Activated CD4-positive, alpha-beta T cell treated with anti-CD3 and anti-CD28 coated beads for 48 hours (primary cell): ENCODE results near the gene SLC19A1.

Source experiments
- DNase-seq: peaks from one replicate; pipeline ENCODE4 v3.0.0-alpha.2; 2020

SLC19A1 gene

DNA sequence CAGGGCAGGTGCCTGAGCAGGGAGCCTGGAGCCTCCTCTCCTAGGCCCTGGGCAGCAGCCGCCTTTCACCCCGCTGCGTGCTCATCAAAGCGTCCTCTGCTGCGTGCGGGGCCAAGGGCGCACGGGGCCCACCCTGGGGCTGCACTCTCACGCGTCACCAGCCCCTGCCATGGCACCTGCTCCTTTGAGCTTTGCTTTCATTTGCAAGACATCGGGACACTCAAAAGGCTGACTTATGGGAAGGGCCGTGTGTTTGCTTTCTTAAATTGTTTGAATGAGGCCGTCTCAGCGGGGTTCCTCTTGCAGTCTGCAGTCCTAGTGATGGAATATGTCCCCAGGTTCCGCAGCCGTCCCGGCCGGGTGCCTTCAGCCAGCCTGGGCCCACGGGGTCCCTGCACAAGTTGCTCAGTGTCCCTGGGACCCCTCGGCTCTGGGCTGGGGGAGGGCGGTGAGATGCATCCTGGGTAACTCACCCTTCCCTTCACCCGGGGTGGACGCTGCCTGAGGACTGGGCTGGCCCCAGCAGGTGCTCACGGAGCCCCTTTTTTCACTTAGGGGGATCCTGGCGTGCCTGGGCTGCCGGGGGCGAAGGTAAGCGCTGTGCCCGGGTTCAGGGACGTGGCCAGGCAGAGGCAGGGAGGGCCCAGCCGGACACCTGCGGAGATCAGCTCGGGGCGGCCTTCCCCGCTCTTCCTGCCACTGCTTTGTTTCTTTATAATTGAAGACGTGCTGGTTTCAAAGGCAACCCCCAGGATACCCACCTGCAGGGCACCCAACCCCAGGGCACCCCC, 53.1 kb downstream of the SLC19A1 start:
- DNase-seq = no peak

GRCh38 chr21:45487891-45488600, 54.2 kb downstream of the SLC19A1 start:
- DNase-seq = no peak

GRCh38 chr21:45487161-45487806, 55.0 kb downstream of the SLC19A1 start:
- no peak for DNase-seq

DNA sequence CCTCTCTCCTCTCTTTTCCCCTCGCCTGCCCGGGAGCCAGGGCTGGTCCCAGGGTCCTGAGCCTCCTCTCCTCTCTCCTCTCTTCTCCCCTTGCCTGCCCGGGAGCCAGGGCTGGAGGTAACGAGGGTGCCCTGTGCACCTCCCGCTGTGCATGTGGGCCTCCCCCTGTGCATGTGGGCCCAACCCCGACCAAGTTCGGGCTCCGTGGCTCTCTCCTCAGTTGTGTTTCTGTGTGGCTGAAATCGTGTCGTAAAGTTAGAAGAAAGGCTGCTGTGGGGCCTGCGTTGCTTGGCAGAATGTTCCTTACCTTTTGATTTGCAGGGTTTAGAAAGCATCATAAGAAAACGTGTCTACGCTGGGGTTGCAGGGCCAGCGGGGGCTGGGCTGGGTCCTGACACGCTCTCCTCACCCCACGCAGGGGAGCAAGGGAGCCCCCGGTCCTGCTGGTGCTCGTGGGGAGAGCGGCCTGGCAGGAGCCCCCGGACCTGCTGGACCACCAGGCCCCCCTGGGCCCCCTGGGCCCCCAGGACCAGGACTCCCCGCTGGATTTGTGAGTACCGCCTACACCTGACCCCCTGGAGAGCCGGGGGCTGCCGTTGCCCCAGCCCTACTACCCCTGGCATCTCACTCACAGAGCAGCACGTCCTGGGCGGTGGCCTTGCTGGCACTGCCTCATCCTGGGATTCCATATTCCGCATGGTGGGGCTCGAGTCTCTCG, 55.6 kb downstream of the SLC19A1 start:
- DNase-seq = no peak

- no peak for DNase-seq
Measured at GRCh38 chr21:45485686-45486442, 56.4 kb downstream of the SLC19A1 start.

GRCh38 chr21:45484318-45484717, 57.9 kb downstream of the SLC19A1 start:
- DNase-seq = no peak

DNA sequence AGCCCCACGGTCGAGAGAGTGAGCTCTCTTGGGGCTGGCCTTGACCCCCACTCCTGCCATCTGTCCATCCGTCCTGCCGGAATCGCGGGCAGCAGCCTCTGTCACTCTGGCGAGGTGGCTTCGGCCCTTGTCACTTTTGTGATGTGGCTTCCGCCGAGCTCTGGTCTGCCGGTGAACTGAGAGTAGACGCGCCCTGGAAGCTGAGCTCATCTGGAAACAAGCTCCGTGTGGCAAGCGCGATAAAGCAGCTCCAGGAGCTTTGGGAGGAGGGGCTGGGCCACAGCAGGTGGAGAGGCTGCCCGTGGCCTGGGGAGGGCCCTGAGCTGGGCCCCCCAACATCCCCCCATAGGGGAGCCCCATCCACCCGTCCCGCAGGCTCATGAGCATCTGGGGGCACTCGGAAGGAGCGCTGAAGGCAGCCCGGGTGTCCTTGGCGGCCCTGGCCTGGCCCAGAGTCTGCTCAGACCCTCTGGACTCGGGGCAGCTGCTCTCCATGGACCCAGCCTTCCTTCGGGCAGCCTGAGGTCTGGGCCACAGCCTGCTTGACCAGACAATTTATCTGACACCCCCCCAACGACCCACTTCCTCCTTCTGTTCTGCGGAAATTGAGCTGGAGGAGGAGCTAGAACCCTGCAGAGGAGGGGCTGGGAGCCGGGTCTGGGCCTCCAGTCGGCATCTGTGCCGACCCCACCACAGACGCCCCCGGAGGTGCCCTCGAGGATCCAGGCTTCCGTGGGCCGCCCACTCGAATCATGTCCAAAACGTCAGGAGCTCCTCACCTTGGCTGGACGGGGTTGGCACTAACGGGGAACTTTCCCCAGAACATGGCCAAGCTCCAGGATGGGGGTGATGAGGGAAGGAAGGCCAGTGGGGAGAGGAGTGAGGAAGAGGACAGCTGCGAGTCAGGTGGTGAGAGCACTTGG, 59.1 kb downstream of the SLC19A1 start:
- peak; percentile 71 for DNase-seq

DNA sequence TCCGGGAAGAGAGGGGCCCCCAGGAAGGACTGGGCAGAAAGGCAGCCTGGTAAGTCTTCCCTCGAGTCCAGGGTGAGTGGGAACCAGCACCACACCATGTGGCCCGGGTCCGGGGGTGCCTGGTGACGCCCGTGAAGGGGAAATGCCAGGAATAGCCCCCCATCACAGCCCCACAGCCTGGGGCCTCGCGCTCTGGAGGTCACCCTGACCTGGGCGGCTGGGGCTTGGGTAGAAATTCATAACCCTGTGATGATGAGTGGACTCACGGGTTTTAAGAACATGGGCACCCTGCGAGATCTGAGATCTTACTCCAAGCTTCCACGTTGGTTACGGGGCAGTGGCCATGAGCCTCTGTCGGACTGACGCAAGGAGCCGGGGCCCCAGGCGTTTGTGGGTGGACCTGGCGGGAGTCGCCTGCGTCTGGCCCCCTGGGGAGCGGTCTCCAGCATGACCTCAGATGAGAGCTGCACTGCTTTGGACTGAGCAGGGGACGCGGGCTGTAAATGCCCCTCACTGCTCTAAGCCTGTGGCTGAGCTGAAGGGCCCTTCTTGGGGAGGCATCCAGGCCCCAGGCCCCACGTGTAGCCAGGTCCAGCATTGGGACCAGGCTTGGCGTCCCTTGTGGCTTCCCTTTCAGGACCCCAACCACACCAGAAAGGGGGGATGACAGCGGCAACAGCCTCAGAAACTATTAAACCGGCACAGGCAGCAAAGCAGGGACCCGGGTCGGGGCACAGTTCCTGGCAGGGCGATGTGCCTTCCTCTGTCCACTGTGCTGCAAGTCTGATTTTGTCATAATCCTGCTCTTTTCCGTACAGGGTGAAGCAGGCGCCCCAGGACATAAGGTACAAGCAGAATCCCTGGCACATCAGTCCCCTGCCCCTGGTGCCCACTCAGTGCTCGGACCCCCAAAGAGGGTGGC, 60.0 kb downstream of the SLC19A1 start:
- no peak for DNase-seq

DNA sequence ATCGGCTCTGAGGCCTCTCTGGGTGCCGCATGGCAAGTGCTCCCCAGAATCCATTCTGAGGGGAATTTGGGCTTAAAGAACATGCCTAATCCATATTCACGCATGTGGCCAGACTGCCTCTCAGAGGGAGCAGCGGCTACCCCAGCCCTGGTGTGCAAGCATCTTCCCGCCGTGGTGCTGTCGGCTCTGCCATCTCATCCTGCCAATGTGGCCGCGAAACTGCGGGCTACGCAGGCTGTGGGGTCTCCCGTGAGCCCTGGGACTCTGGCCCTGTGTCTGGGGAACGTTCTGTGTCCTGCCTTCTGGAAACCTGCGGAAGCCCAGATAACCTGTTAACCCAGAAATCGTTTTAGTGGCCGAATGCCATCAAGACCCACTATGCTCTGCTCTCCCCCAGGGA, 60.7 kb downstream of the SLC19A1 start:
- no peak for DNase-seq

- DNase-seq = no peak
Measured at GRCh38 chr21:45480701-45481500, 61.3 kb downstream of the SLC19A1 start.

DNA sequence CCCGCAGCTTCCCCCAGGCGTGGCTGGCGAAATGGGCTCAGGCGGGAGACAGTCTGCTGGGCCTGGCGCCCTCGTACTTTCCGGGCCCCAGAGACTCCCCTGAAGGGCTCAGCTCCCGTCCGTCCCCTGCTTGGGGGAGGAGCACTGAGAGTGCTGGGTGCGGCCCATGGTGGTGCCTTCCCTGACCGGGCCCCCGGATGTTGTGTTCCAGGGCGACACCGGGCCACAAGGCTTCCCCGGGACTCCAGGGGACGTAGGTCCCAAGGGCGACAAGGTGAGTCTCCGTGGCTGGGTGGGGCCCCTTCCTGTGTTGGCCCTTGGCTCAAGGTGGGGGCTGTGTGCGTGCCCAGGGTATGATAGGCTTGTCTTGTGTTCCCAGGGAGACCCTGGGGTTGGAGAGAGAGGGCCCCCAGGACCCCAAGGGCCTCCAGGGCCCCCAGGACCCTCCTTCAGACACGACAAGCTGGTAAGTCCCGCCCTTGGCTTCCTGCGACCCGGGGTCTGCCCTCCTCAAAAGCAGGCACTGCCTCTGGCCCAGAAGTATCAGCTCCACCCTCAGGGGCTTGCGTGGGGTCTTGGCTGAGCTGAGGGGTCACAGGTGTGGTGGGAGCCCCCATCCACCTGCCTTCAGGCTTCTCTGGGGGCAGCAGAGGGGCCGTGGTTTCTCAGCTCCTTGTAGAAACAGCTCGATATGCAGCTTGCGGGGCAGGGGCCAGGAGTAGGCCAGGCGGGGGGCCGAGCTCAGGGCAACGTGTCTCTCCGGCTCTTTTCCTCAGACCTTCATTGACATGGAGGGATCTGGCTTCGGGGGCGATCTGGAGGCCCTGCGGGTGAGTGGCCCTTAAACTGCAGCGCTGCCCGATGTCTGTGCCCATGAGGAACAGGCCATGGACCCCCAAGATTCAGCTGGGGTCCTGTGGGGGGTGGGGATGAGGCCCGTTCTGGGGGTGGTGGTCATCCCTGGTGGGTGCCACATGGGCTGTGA, 62.3 kb downstream of the SLC19A1 start:
- DNase-seq = peak; percentile 56

GRCh38 chr21:45478816-45479669, 63.2 kb downstream of the SLC19A1 start:
- DNase-seq = no peak

DNA sequence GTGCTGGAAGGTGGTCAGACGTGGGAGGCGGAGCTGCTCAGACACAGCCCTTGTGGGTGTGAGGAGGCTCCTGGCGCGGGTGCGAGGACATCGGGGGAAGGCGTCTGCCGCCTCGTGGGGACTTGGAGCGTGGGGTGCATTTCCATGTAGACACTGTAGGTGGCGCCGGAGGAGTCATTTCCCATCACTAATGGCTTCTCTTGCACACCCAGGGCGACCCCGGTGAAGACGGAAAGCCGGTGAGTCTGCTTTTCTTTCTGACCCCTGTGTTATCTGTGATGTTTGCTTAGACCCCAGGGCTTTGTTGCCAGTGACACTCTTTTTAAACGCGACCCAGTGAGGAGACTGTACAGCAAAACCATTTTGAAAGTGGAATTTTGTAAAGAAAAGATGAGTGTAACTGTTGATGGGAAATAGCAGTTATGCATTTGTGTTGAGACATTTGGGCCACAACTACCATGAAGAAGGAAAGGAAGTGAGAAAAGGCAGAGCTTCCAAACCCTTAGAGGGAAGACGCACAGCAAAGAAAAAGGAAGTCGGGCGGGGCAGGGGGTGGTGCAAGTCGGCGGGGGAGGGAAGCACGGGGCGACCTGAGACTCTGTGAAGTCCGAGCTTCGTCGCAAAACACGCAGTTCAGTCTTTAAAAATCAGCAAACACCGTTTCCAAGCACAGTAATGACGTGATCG, 64.0 kb downstream of the SLC19A1 start:
- peak; percentile 88 for DNase-seq

DNA sequence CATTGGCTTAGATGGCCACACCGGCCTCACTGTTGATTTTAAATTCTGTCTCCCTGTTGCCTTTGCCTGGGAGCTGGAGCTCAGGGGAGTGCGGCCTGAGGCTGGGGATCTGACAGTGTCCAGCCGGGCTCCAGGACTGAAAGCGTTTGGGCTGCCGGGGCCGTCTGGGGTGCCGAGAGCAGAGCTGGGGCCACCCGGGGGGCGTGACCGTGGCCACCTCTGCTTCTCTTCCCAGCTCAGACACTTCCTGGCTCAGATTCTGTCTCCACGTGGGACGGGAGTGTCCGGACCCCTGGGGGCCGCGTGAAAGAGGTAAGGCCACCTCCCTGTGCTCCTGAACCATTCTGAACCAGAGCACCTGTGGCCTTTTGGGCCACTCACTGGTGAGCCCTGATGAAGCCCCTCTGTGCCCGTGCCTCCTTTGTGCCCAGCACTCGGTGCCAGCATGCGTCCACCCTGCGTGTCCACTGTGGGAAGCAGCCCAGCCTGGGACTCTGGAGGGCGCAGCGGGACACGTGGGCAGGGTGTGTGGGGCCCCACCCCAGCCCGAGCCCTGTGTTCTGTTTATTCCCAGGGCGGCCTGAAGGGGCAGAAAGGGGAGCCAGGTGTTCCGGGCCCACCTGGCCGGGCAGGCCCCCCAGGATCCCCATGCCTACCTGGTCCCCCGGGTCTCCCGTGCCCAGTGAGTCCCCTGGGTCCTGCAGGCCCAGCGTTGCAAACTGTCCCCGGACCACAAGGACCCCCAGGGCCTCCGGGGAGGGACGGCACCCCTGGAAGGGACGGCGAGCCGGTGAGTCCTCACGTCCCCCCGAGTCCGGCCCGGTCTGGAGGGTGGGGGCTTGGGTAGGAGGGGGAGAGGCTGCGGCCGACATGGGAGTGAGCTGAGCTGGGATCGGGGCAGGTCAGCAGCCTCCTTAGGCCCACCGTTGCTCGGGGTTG, 64.8 kb downstream of the SLC19A1 start:
- no peak for DNase-seq

DNA sequence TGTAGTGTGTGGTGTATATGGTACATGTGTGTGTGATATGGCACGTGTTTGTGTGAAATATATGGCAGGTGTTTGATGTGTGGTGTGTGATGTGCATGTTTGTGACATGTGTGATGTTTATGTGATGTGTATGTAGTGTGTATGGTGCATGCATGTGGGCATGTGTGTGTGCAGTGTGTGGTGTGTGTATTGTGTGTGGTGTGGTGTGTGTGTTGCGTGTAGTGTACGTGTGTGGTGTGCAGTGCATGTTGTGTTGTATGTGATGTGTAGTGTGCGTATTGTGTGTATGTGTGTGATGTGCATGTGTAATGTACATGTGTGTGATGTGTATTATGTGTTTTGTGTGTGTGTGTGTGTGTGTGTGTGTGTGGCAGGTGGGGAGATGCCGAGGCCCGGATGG, 65.7 kb downstream of the SLC19A1 start:
- DNase-seq = no peak
